ENCODE data around the gene CAMTA2.

DNA sequence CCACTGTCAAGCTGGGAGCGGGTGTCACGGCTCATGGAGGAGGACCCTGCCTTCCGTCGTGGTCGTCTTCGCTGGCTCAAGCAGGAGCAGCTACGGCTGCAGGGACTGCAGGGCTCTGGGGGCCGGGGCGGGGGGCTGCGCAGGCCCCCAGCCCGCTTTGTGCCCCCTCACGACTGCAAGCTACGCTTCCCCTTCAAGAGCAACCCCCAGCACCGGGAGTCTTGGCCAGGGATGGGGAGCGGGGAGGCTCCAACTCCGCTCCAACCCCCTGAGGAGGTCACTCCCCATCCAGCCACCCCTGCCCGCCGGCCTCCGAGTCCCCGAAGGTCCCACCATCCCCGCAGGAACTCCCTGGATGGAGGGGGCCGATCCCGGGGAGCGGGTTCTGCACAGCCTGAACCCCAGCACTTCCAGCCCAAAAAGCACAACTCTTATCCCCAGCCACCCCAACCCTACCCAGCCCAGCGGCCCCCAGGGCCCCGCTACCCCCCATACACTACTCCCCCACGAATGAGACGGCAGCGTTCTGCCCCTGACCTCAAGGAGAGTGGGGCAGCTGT, 36.2 kb upstream of the CAMTA2 start:
- TF ChIP-seq CTCF (IDR thresholded peaks at IDR 0.05; ENCODE audit: insufficient read depth, low read length, poor library complexity, severe bottlenecking) (no peak), EZH2phosphoT487 (conservative IDR thresholded peaks at IDR 0.05; ENCODE audit: low read length) (no peak)
